ENCODE measurements around the gene GP2.

GP2 gene

GRCh38 chr16:20303012-20303411, 24.3 kb downstream of the GP2 start:
- DNase-seq, result no peak

- no peak for DNase-seq
Observed at GRCh38 chr16:20302389-20302788, 24.9 kb downstream of the GP2 start.

- DNase-seq, result no peak
Observed at GRCh38 chr16:20301840-20302239, 25.5 kb downstream of the GP2 start.

GRCh38 chr16:20300312-20301097, 26.8 kb downstream of the GP2 start:
- DNase-seq, result peak; percentile 62

GRCh38 chr16:20298452-20298851, 28.9 kb downstream of the GP2 start:
- DNase-seq, result no peak

- no peak for DNase-seq
Observed at GRCh38 chr16:20291208-20292206, 35.8 kb downstream of the GP2 start.

GRCh38 chr16:20289571-20289970, 37.7 kb downstream of the GP2 start:
- no peak for DNase-seq

- DNase-seq, result no peak
Observed at GRCh38 chr16:20285993-20286499, 41.3 kb downstream of the GP2 start.

GRCh38 chr16:20280259-20280658, 47.1 kb downstream of the GP2 start:
- DNase-seq, result no peak

GRCh38 chr16:20271893-20272292, 55.4 kb downstream of the GP2 start:
- DNase-seq, result no peak

GRCh38 chr16:20268409-20268808, 58.9 kb downstream of the GP2 start:
- no peak for DNase-seq

- DNase-seq, result no peak
Observed at GRCh38 chr16:20265019-20265418, 62.3 kb downstream of the GP2 start.

GRCh38 chr16:20263138-20263855, 64.0 kb downstream of the GP2 start:
- DNase-seq, result no peak

- no peak for DNase-seq
Observed at GRCh38 chr16:20262248-20262647, 65.1 kb downstream of the GP2 start.

GRCh38 chr16:20260215-20261009, 66.9 kb downstream of the GP2 start:
- DNase-seq, result no peak

Data from activated CD8-positive, alpha-beta memory T cell treated with anti-CD3 and anti-CD28 coated beads, Interleukin-2, amount 50 U/mL, for 48 hours (primary cell).